ENCODE data around the gene ZNF580.

Gene ZNF580

DNA sequence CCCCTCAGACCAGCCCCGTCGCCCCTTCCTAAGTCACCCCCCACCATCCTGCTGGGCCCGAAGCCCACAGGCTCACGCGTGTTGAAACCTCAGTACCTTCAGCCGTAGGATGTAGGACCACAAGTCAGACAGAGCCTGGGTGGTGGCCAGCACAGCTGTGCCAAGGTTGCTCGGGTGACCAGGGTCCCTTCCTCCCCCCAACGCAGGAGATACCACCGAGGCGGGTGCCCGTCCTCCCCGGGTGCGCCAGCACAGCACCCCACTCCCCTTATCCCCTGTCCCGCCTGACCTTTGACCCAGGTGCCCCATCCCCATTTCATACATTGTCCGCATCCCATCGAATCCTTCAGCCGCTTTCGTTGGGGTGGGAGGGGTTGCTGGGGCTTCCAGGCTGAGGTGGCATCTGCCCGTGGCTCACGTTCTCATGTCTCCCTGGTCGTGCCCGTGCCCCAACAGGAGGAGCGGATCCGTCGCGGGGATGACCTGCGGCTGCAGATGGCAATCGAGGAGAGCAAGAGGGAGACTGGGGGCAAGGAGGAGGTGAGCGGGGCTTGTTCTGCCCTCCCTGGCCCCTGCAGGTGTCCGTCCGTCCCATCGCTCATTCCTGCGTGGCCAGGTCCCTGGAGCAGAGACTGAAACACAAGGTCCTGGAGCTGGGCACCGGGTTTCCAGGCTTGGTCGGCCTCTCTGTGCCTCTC, 48.8 kb downstream of the ZNF580 start:
- H3K4me3 ChIP-seq (ENCODE audit: low read length): no peak overlapping the region

DNA sequence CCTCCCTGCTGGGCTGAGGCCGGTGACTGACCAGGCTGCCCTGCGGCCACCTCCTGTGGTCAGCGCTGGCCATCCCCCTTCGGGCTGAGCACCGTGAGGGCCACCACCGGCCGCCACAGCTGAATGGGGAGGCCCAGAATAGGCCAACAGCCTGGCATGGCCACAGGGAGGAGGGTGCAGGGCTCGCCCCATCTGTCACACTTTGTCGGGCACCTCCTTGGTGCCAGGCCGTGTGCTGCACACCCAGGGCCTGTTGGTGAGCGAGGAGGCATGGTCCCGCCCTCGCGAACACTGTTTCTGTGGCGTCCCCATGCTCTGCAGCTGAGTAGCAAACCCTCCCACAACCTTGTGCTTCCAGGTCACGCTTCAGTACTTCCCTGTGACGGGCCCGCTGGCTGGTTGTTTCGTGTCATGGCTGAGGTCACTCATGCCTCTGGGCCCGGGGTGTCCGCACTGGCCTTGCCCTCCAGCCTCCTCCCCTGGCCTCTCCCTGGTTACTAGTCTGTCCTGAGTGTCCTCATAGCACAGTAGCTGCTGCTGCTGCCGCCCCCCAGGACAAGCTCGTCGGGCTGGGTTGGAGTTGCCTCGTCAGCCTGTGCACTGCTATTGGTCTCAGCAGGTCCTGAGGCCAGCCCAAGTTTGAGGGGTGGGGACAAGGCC, 49.4 kb downstream of the ZNF580 start:
- no peaks in the 10 kb centered on the region for H3K4me1 ChIP-seq (ENCODE audit: insufficient read depth, low read length)
- H2AFZ ChIP-seq (ENCODE audit: low read depth, low read length): no peak overlapping the region
- no peaks in the 10 kb centered on the region for H3K9me3 ChIP-seq (ENCODE audit: low read length)
- no peak overlapping the region for H3K4me3 ChIP-seq (ENCODE audit: low read length)
- peaks cover 73% of the 10 kb centered on the region for H3K36me3 ChIP-seq (ENCODE audit: insufficient read depth, low read length)
- no peaks in the 10 kb centered on the region for H3K27me3 ChIP-seq (ENCODE audit: insufficient read depth, low read length)

More for the DNA sequence above, 48.8 kb downstream of the ZNF580 start:
- no peaks in the 10 kb centered on the region for H3K9me3 ChIP-seq (ENCODE audit: low read length)
- H3K36me3 ChIP-seq (ENCODE audit: insufficient read depth, low read length): peaks cover 74% of the 10 kb centered on the region
- H3K4me1 ChIP-seq (ENCODE audit: insufficient read depth, low read length): no peaks in the 10 kb centered on the region
- no peaks in the 10 kb centered on the region for H3K27me3 ChIP-seq (ENCODE audit: insufficient read depth, low read length)
- H2AFZ ChIP-seq (ENCODE audit: low read depth, low read length): no peak overlapping the region

- H2AFZ ChIP-seq (ENCODE audit: low read depth, low read length): no peak overlapping the region
- H3K36me3 ChIP-seq (ENCODE audit: insufficient read depth, low read length): peaks cover 68% of the 10 kb centered on the region
- no peaks in the 10 kb centered on the region for H3K4me1 ChIP-seq (ENCODE audit: insufficient read depth, low read length)
These were observed 50.2 kb downstream of the ZNF580 start for GRCh38 chr19:55690769-55691545.

DNA sequence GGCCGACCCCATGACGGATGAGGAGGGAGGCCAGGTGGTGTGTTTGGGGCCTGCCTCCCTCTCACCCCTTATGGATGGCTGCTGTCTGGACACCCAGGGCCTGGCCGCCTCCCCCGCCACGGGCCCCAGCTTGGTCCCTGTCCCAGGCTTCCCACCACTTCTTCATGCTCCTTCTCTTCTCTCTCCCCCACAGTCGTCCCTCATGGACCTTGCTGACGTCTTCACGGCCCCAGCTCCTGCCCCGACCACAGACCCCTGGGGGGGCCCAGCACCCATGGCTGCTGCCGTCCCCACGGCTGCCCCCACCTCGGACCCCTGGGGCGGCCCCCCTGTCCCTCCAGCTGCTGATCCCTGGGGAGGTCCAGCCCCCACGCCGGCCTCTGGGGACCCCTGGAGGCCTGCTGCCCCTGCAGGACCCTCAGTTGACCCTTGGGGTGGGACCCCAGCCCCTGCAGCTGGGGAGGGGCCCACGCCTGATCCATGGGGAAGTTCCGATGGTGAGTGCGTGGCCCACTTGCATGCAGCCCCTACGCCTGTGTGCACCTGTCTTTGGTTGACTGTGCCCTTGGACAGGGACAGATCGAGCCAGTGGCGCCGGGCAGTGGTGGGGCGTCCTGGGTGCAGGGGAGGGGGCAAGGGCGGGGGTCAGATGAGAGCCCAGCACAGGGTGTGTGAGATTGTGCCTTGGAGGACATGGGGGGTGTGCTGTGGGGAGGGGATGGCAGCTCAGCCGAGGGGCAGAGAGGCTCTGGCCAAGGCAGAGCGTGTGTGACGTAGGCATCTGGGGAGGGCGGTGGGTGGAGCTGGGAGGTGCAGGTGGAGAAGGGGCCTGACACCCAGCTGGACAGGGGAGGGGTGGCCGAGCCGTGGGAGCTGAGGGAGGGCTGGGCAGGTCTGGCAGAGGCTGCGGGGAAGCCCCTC, 51.0 kb downstream of the ZNF580 start:
- no peaks in the 10 kb centered on the region for H3K4me1 ChIP-seq (ENCODE audit: insufficient read depth, low read length)
- peaks cover 67% of the 10 kb centered on the region for H3K36me3 ChIP-seq (ENCODE audit: insufficient read depth, low read length)
- H3K4me3 ChIP-seq (ENCODE audit: low read length): no peak overlapping the region
- H2AFZ ChIP-seq (ENCODE audit: low read depth, low read length): no peak overlapping the region
- no peaks in the 10 kb centered on the region for H3K9me3 ChIP-seq (ENCODE audit: low read length)
- no peaks in the 10 kb centered on the region for H3K27me3 ChIP-seq (ENCODE audit: insufficient read depth, low read length)

More at GRCh38 chr19:55690769-55691545, 50.2 kb downstream of the ZNF580 start:
- no peaks in the 10 kb centered on the region for H3K27me3 ChIP-seq (ENCODE audit: insufficient read depth, low read length)
- no peak overlapping the region for H3K4me3 ChIP-seq (ENCODE audit: low read length)
- no peaks in the 10 kb centered on the region for H3K9me3 ChIP-seq (ENCODE audit: low read length)

GRCh38 chr19:55692681-55693081, 51.9 kb downstream of the ZNF580 start:
- H3K9me3 ChIP-seq (ENCODE audit: low read length): no peaks in the 10 kb centered on the region
- H2AFZ ChIP-seq (ENCODE audit: low read depth, low read length): no peak overlapping the region
- no peak overlapping the region for H3K4me3 ChIP-seq (ENCODE audit: low read length)
- no peaks in the 10 kb centered on the region for H3K27me3 ChIP-seq (ENCODE audit: insufficient read depth, low read length)
- no peaks in the 10 kb centered on the region for H3K4me1 ChIP-seq (ENCODE audit: insufficient read depth, low read length)
- peaks cover 72% of the 10 kb centered on the region for H3K36me3 ChIP-seq (ENCODE audit: insufficient read depth, low read length)
